ENCODE measurements around the gene MN1. TPM values are rescaled to one million over a fixed set of nuclear protein-coding genes. Genes with fewer than 3 reads are reported as not detected.

MN1 gene
- total RNA-seq, 1 donor from 2014 or later: 0.23 TPM

DNA sequence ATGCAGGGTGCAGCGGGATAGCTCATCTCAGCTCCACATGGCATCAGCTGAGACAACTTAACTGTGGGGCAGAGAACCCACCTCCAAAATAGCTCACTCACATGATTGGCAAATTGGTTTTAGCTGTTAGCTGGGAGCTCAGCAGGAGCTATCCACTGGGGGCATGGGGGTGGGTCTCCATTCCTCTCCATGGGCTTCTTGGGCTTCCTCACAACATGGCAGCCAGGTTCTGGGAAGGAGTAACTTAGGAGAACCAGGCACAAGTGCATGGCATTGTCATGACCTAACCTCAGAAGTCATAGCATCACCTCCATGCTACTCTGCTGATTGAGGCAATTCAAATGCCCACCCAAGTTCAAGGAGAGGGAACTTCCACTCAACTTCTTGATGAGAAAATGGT lies 85.5 kb downstream of the MN1 start:
- DNase-seq: no peak
- Mint-ChIP-seq H3K27ac (no peak overlapping the region), H3K36me3 (ENCODE audit: low read depth) (no peaks in the 10 kb centered on the region), H3K4me3 (no peak overlapping the region), H3K9me3 (no peaks in the 10 kb centered on the region), H3K27me3 (no peaks in the 10 kb centered on the region), H3K4me1 (no peaks in the 10 kb centered on the region)
- intact Hi-C loops (cut with micrococcal nuclease): no loop called here

DNA sequence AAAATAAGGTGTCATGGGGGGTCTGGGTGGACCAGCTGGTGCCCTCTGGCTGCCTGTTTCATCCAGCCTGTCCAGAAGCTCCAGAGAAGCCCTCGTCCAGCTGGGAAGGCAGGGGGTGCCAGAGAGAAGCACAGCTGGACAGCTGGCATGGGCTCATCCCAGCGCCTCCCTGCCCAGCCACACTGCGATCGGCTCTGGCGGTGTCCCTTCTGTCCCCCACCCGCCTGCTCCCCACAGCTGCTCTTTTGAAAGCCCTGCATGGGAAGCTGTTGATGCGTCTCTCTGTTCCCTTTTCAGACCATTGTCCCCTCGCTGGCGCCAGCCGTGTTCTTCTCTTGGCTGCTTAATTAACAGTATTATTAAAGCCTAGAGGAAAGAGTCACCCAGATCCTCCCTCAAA lies 86.5 kb downstream of the MN1 start:
- Mint-ChIP-seq H3K36me3 (ENCODE audit: low read depth) (no peaks in the 10 kb centered on the region), H3K27ac (no peak overlapping the region), H3K27me3 (no peaks in the 10 kb centered on the region), H3K4me3 (no peak overlapping the region), H3K9me3 (no peaks in the 10 kb centered on the region), H3K4me1 (no peaks in the 10 kb centered on the region)
- intact Hi-C loops (cut with micrococcal nuclease): no loop called here
- no peak for DNase-seq

DNA sequence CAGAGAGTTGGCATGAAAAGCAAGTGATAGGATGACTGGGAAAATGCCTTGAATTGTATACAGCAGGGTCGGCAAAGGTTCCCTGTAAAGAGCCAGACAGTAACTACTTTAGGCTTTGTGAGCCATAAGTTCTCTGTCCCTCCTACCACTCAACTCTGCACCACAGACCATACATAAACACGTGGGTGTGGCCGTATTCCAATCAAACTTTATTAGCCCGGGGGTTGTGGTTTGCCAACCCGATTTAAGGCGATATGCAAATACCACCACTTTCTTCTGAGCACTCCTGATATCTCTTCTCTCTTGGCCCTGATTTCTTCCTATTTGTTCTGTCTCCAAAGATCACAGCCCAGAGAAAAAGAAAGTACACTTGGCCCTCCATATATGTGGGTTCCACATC lies 87.5 kb downstream of the MN1 start:
- Mint-ChIP-seq H3K4me3 (no peak overlapping the region), H3K9me3 (no peaks in the 10 kb centered on the region), H3K27ac (no peak overlapping the region), H3K4me1 (no peaks in the 10 kb centered on the region), H3K27me3 (no peaks in the 10 kb centered on the region), H3K36me3 (ENCODE audit: low read depth) (no peaks in the 10 kb centered on the region)
- intact Hi-C loops (cut with micrococcal nuclease): no loop called here
- DNase-seq: no peak

GRCh38 chr22:27713461-27713860 lies 88.1 kb downstream of the MN1 start:
- Mint-ChIP-seq H3K4me1 (no peaks in the 10 kb centered on the region), H3K4me3 (no peak overlapping the region), H3K9me3 (no peaks in the 10 kb centered on the region), H3K36me3 (ENCODE audit: low read depth) (no peaks in the 10 kb centered on the region), H3K27ac (no peak overlapping the region), H3K27me3 (no peaks in the 10 kb centered on the region)
- intact Hi-C loops (cut with micrococcal nuclease): no loop called here
- DNase-seq: no peak

GRCh38 chr22:27711756-27712155 lies 89.8 kb downstream of the MN1 start:
- intact Hi-C loops (cut with micrococcal nuclease): no loop called here

GRCh38 chr22:27711012-27711411 lies 90.5 kb downstream of the MN1 start:
- H3K4me1 Mint-ChIP-seq: no peaks in the 10 kb centered on the region
- H3K36me3 Mint-ChIP-seq (ENCODE audit: low read depth): no peaks in the 10 kb centered on the region
- no peak for DNase-seq
- no peaks in the 10 kb centered on the region for H3K9me3 Mint-ChIP-seq
- intact Hi-C loops (cut with micrococcal nuclease): no loop called here
- no peak overlapping the region for H3K4me3 Mint-ChIP-seq
- H3K27ac Mint-ChIP-seq: no peak overlapping the region
- H3K27me3 Mint-ChIP-seq: no peaks in the 10 kb centered on the region

More at GRCh38 chr22:27711756-27712155, 89.8 kb downstream of the MN1 start:
- no peak overlapping the region for H3K4me3 Mint-ChIP-seq
- H3K4me1 Mint-ChIP-seq: no peaks in the 10 kb centered on the region
- no peaks in the 10 kb centered on the region for H3K36me3 Mint-ChIP-seq (ENCODE audit: low read depth)
- no peak for DNase-seq
- no peaks in the 10 kb centered on the region for H3K27me3 Mint-ChIP-seq
- H3K27ac Mint-ChIP-seq: no peak overlapping the region
- no peaks in the 10 kb centered on the region for H3K9me3 Mint-ChIP-seq

GRCh38 chr22:27709919-27710675 lies 91.5 kb downstream of the MN1 start:
- Mint-ChIP-seq H3K9me3 (no peaks in the 10 kb centered on the region), H3K27me3 (no peaks in the 10 kb centered on the region), H3K4me1 (no peaks in the 10 kb centered on the region), H3K4me3 (no peak overlapping the region), H3K36me3 (ENCODE audit: low read depth) (no peaks in the 10 kb centered on the region), H3K27ac (no peak overlapping the region)
- intact Hi-C loops (cut with micrococcal nuclease): no loop called here
- DNase-seq: no peak

DNA sequence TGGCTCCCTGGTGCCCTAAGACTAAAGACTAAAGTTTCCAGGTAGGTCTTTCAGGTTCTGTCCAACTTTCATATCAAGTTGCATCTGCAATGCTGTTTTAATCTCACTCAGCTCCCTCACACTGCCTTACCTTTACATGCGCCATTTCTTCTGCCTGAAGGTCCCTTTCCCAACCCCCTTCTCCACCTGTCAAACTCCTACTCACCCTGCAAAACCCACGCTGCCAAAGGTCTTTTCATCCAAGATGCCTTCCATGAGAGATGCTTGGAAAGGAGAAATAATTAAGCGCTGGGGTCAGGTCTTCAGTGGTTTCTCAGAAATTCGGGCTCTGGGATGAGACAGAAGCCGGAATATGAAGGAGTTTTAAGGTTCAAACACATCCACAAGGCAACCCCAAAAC lies 95.1 kb downstream of the MN1 start:
- no peaks in the 10 kb centered on the region for H3K36me3 Mint-ChIP-seq (ENCODE audit: low read depth)
- no peaks in the 10 kb centered on the region for H3K27me3 Mint-ChIP-seq
- DNase-seq: no peak
- no peaks in the 10 kb centered on the region for H3K9me3 Mint-ChIP-seq
- intact Hi-C loops (cut with micrococcal nuclease): no loop called here
- H3K4me3 Mint-ChIP-seq: no peak overlapping the region
- no peak overlapping the region for H3K27ac Mint-ChIP-seq
- no peaks in the 10 kb centered on the region for H3K4me1 Mint-ChIP-seq

GRCh38 chr22:27705408-27706080 lies 96.0 kb downstream of the MN1 start:
- Mint-ChIP-seq H3K27me3 (no peaks in the 10 kb centered on the region), H3K4me1 (no peaks in the 10 kb centered on the region), H3K36me3 (ENCODE audit: low read depth) (no peaks in the 10 kb centered on the region), H3K9me3 (no peaks in the 10 kb centered on the region), H3K4me3 (no peak overlapping the region), H3K27ac (no peak overlapping the region)
- no peak for DNase-seq
- intact Hi-C loops (cut with micrococcal nuclease): no loop called here

- no peak overlapping the region for H3K27ac Mint-ChIP-seq
- no peak overlapping the region for H3K4me3 Mint-ChIP-seq
- no peaks in the 10 kb centered on the region for H3K9me3 Mint-ChIP-seq
- H3K27me3 Mint-ChIP-seq: no peaks in the 10 kb centered on the region
- no peaks in the 10 kb centered on the region for H3K36me3 Mint-ChIP-seq (ENCODE audit: low read depth)
- intact Hi-C loops (cut with micrococcal nuclease): no loop called here
- H3K4me1 Mint-ChIP-seq: no peaks in the 10 kb centered on the region
- DNase-seq: no peak
These were observed 97.0 kb downstream of the MN1 start for GRCh38 chr22:27704581-27704980.

DNA sequence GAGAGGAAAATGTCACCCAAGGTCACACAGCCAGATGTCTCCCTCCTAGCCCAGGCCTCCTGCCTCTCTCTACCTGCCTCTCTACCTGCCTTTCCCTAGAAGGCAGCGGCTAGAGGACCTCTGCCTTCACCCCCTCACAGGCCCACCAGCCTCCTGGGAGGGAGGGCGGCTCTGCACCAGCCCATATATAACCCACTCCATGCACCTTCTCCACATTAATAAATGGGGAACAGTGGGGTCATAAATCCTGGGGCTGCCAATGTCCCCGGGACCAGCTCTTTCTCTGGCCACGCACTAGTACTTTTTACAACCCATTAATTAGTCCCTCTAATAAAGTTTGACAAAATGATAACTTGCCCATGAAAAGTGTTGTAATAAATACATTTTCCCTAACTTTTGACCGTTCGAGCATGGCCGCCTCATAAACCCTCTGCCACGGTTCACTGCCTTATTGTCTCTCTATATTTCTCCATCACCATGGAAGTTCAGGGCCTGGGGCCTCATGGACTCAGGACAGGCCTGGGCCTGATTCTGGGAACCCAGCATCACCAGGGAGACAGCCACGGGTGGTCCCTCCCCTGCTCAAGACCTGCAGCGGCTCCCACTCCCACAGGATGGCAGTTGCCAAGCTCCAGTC lies 102.1 kb downstream of the MN1 start:
- H3K4me3 Mint-ChIP-seq: no peak overlapping the region
- H3K9me3 Mint-ChIP-seq: no peaks in the 10 kb centered on the region
- intact Hi-C loops (cut with micrococcal nuclease): no loop called here
- no peak overlapping the region for H3K27ac Mint-ChIP-seq
- H3K36me3 Mint-ChIP-seq (ENCODE audit: low read depth): no peaks in the 10 kb centered on the region
- no peaks in the 10 kb centered on the region for H3K4me1 Mint-ChIP-seq
- no peak for DNase-seq
- H3K27me3 Mint-ChIP-seq: no peaks in the 10 kb centered on the region

DNA sequence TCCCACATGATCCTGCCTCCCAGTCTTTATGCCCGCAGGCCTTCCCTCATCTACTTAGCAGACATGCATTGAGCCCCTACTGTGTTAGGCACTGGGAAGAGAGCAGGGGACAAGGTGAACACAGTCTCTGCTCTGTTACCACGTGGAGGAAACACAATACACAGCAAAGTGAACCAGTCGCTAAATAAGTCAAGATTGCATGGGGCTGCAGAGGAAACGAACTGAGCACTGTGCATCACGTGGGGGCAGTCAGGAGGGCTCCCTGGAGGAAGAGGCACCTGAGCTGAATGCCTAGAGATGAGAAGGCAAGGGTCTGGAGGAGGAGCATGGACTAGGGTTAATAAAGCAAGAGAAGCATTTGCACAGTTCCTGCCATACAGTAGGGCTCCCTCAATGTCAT lies 102.7 kb downstream of the MN1 start:
- Mint-ChIP-seq H3K36me3 (ENCODE audit: low read depth) (no peaks in the 10 kb centered on the region), H3K9me3 (no peaks in the 10 kb centered on the region), H3K27ac (no peak overlapping the region), H3K4me3 (no peak overlapping the region), H3K27me3 (no peaks in the 10 kb centered on the region), H3K4me1 (no peaks in the 10 kb centered on the region)
- intact Hi-C loops (cut with micrococcal nuclease): no loop called here
- no peak for DNase-seq
